ENCODE results near the gene URB1. TPM values are rescaled to one million over a fixed set of nuclear protein-coding genes. Genes with fewer than 3 reads are reported as not detected.

URB1 gene
- total RNA-seq, 1 experiment from 2014 or later, result 17.1 TPM

DNA sequence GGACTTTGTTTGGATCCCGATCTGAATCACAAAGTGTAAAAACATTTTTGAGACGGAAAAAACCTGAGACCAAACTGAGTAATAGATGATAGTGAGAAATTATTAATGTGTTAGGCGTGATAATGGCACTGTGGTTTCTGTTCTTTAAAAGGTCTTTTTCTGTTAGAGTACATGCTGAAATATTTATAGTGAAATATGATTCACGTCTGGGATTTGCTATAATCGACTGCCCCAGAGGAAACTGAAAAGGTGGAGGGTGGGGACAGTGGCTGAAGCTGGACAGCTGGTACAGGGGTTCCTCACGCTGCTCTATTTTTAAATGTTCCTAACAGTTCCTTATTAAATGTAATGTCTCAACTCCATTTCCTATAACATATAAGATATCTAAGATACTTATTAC, 11.2 kb downstream of the URB1 start:
- no peaks in the 10 kb centered on the region for H3K9me3 ChIP-seq
- Mint-ChIP-seq H3K4me1 (ENCODE audit: low read depth, unreplicated experiment) (no peaks in the 10 kb centered on the region), H3K36me3 (ENCODE audit: insufficient read depth, unreplicated experiment) (peaks cover 82% of the 10 kb centered on the region), H3K27ac (ENCODE audit: unreplicated experiment) (no peak overlapping the region), H3K9me3 (ENCODE audit: unreplicated experiment) (no peaks in the 10 kb centered on the region), H3K4me3 (ENCODE audit: unreplicated experiment) (no peak overlapping the region), H3K27me3 (ENCODE audit: insufficient read depth, unreplicated experiment) (no peaks in the 10 kb centered on the region)
- H3K36me3 ChIP-seq (ENCODE audit: control insufficient read depth, insufficient read depth, low read length), result peaks cover 3% of the 10 kb centered on the region
- no peak overlapping the region for H3K4me3 ChIP-seq (ENCODE audit: low read depth, low read length)
- H3K27me3 ChIP-seq (replicated peaks; ENCODE audit: control insufficient read depth, insufficient read depth, low read length), result no peaks in the 10 kb centered on the region
- TF ChIP-seq, protein P1, sequence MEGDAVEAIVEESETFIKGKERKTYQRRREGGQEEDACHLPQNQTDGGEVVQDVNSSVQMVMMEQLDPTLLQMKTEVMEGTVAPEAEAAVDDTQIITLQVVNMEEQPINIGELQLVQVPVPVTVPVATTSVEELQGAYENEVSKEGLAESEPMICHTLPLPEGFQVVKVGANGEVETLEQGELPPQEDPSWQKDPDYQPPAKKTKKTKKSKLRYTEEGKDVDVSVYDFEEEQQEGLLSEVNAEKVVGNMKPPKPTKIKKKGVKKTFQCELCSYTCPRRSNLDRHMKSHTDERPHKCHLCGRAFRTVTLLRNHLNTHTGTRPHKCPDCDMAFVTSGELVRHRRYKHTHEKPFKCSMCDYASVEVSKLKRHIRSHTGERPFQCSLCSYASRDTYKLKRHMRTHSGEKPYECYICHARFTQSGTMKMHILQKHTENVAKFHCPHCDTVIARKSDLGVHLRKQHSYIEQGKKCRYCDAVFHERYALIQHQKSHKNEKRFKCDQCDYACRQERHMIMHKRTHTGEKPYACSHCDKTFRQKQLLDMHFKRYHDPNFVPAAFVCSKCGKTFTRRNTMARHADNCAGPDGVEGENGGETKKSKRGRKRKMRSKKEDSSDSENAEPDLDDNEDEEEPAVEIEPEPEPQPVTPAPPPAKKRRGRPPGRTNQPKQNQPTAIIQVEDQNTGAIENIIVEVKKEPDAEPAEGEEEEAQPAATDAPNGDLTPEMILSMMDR (IDR thresholded peaks at IDR 0.05; ENCODE audit: insufficient read depth in 1 of 2, low read depth in 1 of 2, low read length in 1 of 2, severe bottlenecking in 1 of 2, unreplicated experiment in 1 of 2), result no peak
- ChIA-PET CTCF (no interaction called here), POLR2A (no interaction called here)
- intact Hi-C loops (cut with micrococcal nuclease; ENCODE audit: unreplicated experiment), result no loop called here
- no peak for DNase-seq
- no peaks in the 10 kb centered on the region for H3K4me1 ChIP-seq
- BruUV-seq (replicated peaks), result no TSS peak

DNA sequence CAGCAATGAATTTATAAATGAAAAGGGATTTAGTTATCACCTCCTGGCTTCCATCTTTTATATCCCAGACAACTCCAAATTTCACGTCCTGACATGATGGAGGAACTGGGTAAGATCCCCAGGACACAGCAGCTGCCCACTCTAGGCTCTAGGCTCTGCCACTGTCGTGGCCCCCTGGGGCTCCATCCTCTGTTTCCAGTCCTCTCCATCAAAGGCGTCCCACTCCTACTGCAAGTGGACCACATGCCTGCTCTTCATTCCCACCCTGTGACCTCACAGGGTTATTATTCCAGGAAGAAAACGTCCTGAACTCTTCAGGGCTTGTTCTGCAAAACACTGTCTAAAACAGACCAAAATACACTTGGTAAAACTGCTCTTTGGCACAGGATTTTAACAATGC, 11.9 kb downstream of the URB1 start:
- no peaks in the 10 kb centered on the region for H3K9me3 Mint-ChIP-seq (ENCODE audit: unreplicated experiment)
- CTCF ChIA-PET, result no interaction called here
- H3K27ac Mint-ChIP-seq (ENCODE audit: unreplicated experiment), result no peak overlapping the region
- no peak overlapping the region for H3K4me3 Mint-ChIP-seq (ENCODE audit: unreplicated experiment)
- BruUV-seq (replicated peaks), result no TSS peak
- H3K27me3 ChIP-seq (replicated peaks; ENCODE audit: control insufficient read depth, insufficient read depth, low read length), result no peaks in the 10 kb centered on the region
- intact Hi-C loops (cut with micrococcal nuclease; ENCODE audit: unreplicated experiment), result no loop called here
- peaks cover 3% of the 10 kb centered on the region for H3K36me3 ChIP-seq (ENCODE audit: control insufficient read depth, insufficient read depth, low read length)
- TF ChIP-seq, protein P1 (IDR thresholded peaks at IDR 0.05; ENCODE audit: insufficient read depth in 1 of 2, low read depth in 1 of 2, low read length in 1 of 2, severe bottlenecking in 1 of 2, unreplicated experiment in 1 of 2), result no peak
- H3K36me3 Mint-ChIP-seq (ENCODE audit: insufficient read depth, unreplicated experiment), result peaks cover 83% of the 10 kb centered on the region
- H3K27me3 Mint-ChIP-seq (ENCODE audit: insufficient read depth, unreplicated experiment), result no peaks in the 10 kb centered on the region
- no peak overlapping the region for H3K4me3 ChIP-seq (ENCODE audit: low read depth, low read length)
- no peak for DNase-seq
- H3K4me1 ChIP-seq, result no peaks in the 10 kb centered on the region
- POLR2A ChIA-PET, result no interaction called here
- no peaks in the 10 kb centered on the region for H3K4me1 Mint-ChIP-seq (ENCODE audit: low read depth, unreplicated experiment)
- no peaks in the 10 kb centered on the region for H3K9me3 ChIP-seq

DNA sequence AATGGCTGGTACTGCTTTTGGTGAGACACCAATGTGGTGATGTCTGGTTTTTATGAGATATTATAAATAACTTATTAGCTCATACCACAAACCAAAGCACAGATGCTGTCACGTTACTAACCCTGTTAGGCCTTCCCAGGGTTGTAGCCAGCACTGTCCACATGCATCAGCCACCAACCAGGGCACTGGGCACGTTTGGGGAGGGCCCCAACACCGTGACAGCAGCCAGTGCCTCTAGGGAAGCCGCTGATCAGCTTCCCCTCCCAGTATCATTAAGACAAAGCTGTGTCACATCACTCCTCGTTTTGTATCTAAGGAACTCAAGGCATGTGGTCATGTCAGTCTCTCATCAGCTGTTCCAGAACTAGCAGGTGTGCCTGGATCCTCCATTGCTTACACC, 13.9 kb downstream of the URB1 start:
- TF ChIP-seq, protein P1 (IDR thresholded peaks at IDR 0.05; ENCODE audit: insufficient read depth in 1 of 2, low read depth in 1 of 2, low read length in 1 of 2, severe bottlenecking in 1 of 2, unreplicated experiment in 1 of 2), result no peak
- H3K27ac Mint-ChIP-seq (ENCODE audit: unreplicated experiment), result no peak overlapping the region

More for the DNA sequence above, 13.9 kb downstream of the URB1 start:
- Mint-ChIP-seq H3K27me3 (ENCODE audit: insufficient read depth, unreplicated experiment) (no peaks in the 10 kb centered on the region), H3K4me1 (ENCODE audit: low read depth, unreplicated experiment) (no peaks in the 10 kb centered on the region), H3K4me3 (ENCODE audit: unreplicated experiment) (no peak overlapping the region), H3K9me3 (ENCODE audit: unreplicated experiment) (no peaks in the 10 kb centered on the region), H3K36me3 (ENCODE audit: insufficient read depth, unreplicated experiment) (peaks cover 79% of the 10 kb centered on the region)
- ChIA-PET POLR2A (no interaction called here), CTCF (interaction anchor here (0.6 kb wide), 1 partner anchor 222 kb away, joined by 7 read pairs; no protein-coding TSS in a partner anchor)
- no peaks in the 10 kb centered on the region for H3K9me3 ChIP-seq
- BruUV-seq (replicated peaks), result no TSS peak
- H3K27me3 ChIP-seq (replicated peaks; ENCODE audit: control insufficient read depth, insufficient read depth, low read length), result no peaks in the 10 kb centered on the region
- H3K36me3 ChIP-seq (ENCODE audit: control insufficient read depth, insufficient read depth, low read length), result peaks cover 3% of the 10 kb centered on the region
- no peak overlapping the region for H3K4me3 ChIP-seq (ENCODE audit: low read depth, low read length)
- no peaks in the 10 kb centered on the region for H3K4me1 ChIP-seq
- intact Hi-C loops (cut with micrococcal nuclease; ENCODE audit: unreplicated experiment), result no loop called here
- DNase-seq, result no peak
